ES-I3 (cell line): ENCODE measurements around the gene BABAM2.

Experiments used
- H3K36me3 ChIP-seq: 2 replicates; pipeline ENCODE4 v1.6.1; 2013; ENCODE audit warnings: mild to moderate bottlenecking, low read length, control low read depth, moderate library complexity; ENCODE audit not compliant: insufficient read depth
- H3K4me1 ChIP-seq: 2 replicates; pipeline ENCODE4 v1.6.1; 2013; ENCODE audit warnings: mild to moderate bottlenecking, control low read depth, low read length; ENCODE audit not compliant: insufficient read depth
- H3K9ac ChIP-seq: 2 replicates; pipeline ENCODE4 v1.6.1; 2013; ENCODE audit warnings: low read depth, mild to moderate bottlenecking, low read length, moderate library complexity
- H3K9me3 ChIP-seq: 2 replicates; pipeline ENCODE4 v1.6.1; 2013; ENCODE audit warnings: mild to moderate bottlenecking, low read length, moderate library complexity; ENCODE audit not compliant: control insufficient read depth, insufficient read depth

Gene BABAM2

DNA sequence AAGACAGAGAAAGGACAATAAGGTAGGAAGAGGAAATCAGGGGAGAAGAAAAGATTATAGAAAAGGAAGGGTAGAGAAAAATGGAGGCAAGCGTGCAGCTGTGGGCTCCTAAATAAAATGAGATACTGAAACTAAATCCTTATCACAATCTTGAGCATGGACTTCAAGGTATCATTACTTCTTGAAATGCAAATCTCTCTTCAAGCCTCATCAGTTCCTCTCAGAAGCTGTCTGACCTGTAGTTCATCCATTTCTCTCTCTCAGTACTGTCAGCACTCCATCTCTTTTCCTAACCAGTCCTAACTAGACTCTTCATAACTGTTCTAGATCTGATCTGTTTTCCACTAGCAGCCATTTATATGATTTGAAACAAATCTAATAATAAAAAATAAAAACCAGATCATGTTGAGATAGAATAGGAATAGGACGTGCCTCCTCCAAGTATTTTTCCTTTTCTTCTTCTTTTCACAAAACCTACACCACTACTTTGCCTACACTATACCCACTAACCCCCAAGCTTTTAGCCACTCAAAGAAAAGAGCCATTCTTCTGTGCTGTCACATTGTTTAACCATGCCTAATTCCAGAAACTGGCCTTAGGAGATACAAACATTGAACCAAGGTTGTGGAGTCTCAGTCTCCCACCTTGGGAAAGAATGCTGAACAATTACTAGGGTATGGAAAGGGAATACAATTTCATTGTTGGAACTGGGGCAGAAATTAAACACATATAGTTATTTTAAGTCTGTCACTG, 21.1 kb downstream of the BABAM2 start:
- Histone ChIP-seq H3K9ac (no peak overlapping the region), H3K4me1 (no peaks in the 10 kb centered on the region), H3K9me3 (no peaks in the 10 kb centered on the region)

GRCh38 chr2:27912512-27912911, 22.0 kb downstream of the BABAM2 start:
- Histone ChIP-seq H3K9me3 (no peaks in the 10 kb centered on the region), H3K4me1 (no peaks in the 10 kb centered on the region), H3K36me3 (no peaks in the 10 kb centered on the region), H3K9ac (no peak overlapping the region)

More for the DNA sequence above, 21.1 kb downstream of the BABAM2 start:
- H3K36me3 ChIP-seq = no peaks in the 10 kb centered on the region

- no peak overlapping the region for H3K9ac ChIP-seq
- no peaks in the 10 kb centered on the region for H3K4me1 ChIP-seq
- no peaks in the 10 kb centered on the region for H3K36me3 ChIP-seq
- no peaks in the 10 kb centered on the region for H3K9me3 ChIP-seq
Observed at GRCh38 chr2:27914041-27914804, 23.7 kb downstream of the BABAM2 start.

- H3K36me3 ChIP-seq = no peaks in the 10 kb centered on the region
- no peak overlapping the region for H3K9ac ChIP-seq
- no peaks in the 10 kb centered on the region for H3K9me3 ChIP-seq
- H3K4me1 ChIP-seq = no peaks in the 10 kb centered on the region
Observed at GRCh38 chr2:27914805-27915175, 24.3 kb downstream of the BABAM2 start.

DNA sequence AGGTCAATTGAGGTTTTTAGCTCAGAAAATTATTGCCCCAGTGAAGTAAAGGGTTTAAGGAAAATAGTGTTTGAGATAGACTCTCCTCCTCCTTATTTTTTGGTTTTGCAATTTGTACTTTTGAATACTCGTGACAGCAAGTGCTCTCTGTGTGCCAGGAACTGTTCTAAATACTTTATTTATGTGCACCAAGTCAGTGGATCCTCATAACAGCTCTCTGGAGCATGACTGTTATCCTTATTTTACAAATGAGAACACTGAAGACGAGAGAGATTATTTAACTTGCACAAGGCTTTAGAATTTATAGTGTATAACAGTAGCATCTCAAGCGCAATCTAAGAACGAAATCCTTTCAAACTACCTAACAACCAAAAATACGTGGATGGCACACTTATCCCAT, 24.7 kb downstream of the BABAM2 start:
- Histone ChIP-seq H3K36me3 (no peaks in the 10 kb centered on the region), H3K9me3 (no peaks in the 10 kb centered on the region), H3K4me1 (no peaks in the 10 kb centered on the region), H3K9ac (no peak overlapping the region)

- no peaks in the 10 kb centered on the region for H3K4me1 ChIP-seq
- H3K36me3 ChIP-seq = no peaks in the 10 kb centered on the region
- H3K9ac ChIP-seq = no peak overlapping the region
- no peaks in the 10 kb centered on the region for H3K9me3 ChIP-seq
Observed at GRCh38 chr2:27915874-27916273, 25.3 kb downstream of the BABAM2 start.

DNA sequence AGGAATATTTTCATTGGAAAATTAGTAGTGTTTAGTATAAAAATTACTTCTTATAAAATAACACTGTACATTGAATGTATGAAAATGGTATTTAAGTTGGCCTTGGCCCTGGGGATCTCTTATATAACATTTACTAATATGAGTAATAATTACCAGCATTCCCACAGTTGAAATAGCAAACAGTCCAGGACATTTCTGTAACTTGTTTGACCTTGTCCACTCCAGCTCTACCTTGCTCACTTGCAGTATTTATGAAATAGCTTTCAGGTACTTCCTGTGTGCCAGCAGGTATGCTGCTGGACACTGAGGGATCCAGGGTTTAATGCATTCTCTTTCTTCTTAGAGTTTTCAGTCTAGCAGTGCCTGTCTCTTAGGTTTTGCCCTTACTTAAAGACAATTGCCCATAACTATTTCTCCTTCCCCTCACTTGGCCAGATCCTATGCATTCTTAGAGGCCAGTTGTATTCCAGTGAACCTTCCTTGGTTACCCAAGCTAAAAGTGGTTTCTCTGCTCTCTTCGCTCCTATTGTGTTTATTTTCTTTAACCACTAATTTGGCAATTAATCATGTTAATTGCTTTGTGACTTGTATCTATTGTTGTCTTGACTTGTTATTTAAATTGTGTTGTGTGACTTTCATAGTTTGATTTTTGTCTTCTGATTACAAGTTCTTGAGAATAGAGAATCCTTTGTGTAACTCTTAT, 25.9 kb downstream of the BABAM2 start:
- Histone ChIP-seq H3K36me3 (no peaks in the 10 kb centered on the region), H3K9ac (no peak overlapping the region), H3K4me1 (no peaks in the 10 kb centered on the region), H3K9me3 (no peaks in the 10 kb centered on the region)

DNA sequence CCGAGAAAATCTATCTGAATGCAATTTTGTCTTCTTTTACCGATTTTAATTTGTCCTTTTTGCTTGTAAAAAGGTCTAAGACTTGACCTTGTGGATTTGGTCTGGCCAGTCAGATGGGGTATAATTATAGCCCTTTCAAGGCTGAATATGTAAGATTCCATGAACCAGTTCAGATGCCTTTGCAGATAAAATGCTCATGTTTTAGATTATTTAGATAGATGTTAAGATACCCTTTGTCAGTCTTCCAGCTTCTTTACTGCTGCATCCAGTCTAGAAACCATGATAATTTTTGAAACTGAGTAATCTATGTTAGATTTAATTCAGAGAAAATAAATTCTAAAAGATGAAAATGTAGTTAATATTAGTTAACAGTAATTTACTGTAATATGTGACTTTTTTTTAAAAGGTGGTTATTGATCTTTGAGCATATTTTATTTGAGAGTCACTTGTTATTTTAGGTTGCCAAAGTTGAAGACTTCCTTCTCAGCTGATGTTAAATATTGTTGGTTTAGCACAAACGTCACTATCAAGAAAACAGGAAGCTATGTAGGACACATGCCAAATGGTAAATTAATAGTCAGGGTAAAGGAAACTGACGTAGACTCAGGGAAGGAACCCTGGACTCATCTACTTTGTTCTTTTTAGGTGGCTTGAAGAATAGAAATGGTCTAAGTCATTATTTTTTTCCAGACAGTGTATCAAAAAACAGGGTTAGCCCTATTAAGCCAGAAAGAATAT, 29.8 kb downstream of the BABAM2 start:
- Histone ChIP-seq H3K9me3 (no peaks in the 10 kb centered on the region), H3K4me1 (no peaks in the 10 kb centered on the region), H3K36me3 (no peaks in the 10 kb centered on the region), H3K9ac (no peak overlapping the region)

- Histone ChIP-seq H3K4me1 (no peaks in the 10 kb centered on the region), H3K9me3 (no peaks in the 10 kb centered on the region), H3K9ac (no peak overlapping the region), H3K36me3 (no peaks in the 10 kb centered on the region)
Observed at GRCh38 chr2:27921424-27921823, 30.9 kb downstream of the BABAM2 start.

DNA sequence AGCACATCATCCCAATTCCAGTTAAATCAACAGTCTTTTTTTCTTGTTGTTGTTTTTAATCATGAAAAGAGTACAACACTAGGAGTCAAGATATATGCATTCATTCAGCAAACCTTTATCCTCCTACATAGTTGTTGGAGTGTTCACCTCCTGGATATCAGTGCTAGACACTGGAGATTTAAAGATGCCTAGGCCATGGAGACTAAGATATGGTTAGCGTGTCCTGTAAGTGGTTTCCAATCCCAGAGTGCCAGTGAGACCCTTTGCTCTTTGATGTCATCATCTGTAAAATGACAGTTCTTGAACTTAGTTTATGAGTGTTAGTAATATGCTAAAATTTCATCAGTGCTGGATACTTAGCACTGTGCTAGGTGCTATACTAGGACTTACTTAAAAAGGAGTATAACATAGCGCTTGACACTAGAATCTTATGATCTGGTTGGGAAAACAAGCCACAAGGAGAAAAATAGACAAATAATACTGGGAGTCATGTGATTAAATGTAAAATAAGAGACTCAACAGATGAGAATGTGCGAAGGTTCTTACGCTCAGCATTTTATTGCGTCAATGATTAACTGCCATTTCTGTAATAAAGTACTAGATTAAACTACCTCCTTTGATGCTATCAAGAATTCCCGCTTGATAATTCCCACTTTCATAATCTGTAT, 31.5 kb downstream of the BABAM2 start:
- Histone ChIP-seq H3K9me3 (no peaks in the 10 kb centered on the region), H3K36me3 (no peaks in the 10 kb centered on the region), H3K4me1 (no peaks in the 10 kb centered on the region), H3K9ac (no peak overlapping the region)

DNA sequence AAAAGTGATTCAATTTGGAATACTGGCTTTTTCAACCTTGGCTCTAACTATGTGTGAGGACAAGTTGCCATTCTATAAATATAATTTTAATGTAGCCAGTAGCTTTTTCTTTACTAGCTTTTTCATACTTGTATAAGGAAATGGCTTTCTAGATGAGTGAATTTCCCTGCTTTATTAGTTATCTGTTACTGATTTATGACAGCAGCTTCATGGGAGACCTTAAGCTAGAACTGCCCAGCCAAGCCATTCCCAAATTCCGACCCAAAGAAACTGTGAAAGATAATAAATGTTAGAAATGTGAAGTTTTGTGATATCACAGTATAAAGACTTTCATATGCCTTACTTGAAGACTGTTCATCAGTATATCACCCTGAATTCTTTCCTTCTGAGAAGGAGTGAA, 32.3 kb downstream of the BABAM2 start:
- Histone ChIP-seq H3K9me3 (no peaks in the 10 kb centered on the region), H3K9ac (no peak overlapping the region), H3K4me1 (no peaks in the 10 kb centered on the region), H3K36me3 (no peaks in the 10 kb centered on the region)

- Histone ChIP-seq H3K9me3 (no peaks in the 10 kb centered on the region), H3K9ac (no peak overlapping the region), H3K4me1 (no peaks in the 10 kb centered on the region), H3K36me3 (no peaks in the 10 kb centered on the region)
Observed at GRCh38 chr2:27925766-27926472, 35.4 kb downstream of the BABAM2 start.

DNA sequence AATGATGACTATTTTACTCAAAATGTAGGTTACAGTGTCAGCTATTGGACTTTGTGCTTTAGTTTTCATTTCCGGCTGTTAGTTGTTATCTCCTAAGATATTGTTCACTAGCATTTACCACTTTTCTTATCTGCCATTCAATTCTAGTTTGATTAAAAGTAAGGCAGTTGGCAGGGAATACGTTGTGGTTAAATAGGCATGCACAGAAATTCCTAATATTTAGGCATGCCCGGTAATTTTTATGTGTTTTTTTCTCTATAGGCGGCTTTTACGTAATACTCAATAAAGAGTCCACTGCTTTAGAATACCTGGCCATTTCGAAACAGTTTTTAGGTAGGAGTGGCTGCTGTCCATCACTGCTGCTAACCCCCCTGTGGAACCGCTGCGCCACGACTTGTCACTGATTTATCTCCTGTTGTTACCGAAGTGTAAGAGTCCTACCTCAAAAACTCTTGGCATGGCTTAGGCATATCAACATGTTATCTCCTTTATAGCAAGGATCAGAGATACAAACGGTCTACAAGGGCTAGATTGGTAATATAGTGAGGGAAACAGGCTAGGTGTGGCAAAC, 39.5 kb downstream of the BABAM2 start:
- H3K4me1 ChIP-seq = peaks cover 4% of the 10 kb centered on the region; the same call in 1 of the 2 replicates
- H3K36me3 ChIP-seq = no peaks in the 10 kb centered on the region
- H3K9me3 ChIP-seq = no peaks in the 10 kb centered on the region
- H3K9ac ChIP-seq = no peak overlapping the region
